ENCODE results near the gene UQCRC1.

UQCRC1 gene

DNA sequence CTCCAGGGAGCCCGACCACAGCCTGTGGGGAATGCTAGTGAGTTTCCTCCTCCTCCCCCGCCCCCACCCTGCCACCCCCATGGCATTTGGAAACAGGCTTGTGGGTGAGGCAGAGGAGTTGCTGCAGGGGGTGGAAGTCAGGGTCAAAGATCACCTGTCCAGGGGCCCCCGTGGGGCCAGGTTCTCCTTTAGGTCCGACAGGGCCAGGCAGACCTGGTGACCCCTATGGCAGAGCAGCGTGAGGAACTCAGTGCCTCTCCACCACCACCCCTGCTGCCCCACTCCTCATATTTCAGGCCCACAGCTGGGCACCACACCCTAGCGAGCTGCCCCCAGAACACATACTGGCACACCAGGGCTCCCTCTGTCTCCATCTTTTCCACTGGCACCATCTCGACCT lies 36.9 kb downstream of the UQCRC1 start:
- no peak for DNase-seq (ENCODE audit: low read depth)

DNA sequence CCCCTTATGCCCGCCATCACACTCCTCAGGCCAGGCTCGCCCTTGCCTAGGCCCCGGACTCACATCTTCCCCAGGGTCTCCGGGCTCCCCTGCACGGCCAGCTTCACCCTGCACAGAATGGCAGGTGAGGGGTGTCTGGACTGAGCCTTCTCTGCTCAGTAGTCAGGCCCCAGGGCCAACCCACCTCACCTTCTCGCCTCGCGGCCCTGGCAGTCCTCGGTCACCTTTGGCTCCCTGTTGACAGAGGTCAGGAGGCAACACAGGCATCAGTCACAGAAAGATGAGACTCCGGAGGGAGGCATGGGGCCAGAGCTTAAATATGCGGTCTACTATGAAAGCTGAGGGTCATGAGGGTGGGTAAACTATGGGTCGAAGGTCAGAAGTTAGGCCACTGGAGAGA lies 37.5 kb downstream of the UQCRC1 start:
- DNase-seq (ENCODE audit: low read depth) = no peak

DNA sequence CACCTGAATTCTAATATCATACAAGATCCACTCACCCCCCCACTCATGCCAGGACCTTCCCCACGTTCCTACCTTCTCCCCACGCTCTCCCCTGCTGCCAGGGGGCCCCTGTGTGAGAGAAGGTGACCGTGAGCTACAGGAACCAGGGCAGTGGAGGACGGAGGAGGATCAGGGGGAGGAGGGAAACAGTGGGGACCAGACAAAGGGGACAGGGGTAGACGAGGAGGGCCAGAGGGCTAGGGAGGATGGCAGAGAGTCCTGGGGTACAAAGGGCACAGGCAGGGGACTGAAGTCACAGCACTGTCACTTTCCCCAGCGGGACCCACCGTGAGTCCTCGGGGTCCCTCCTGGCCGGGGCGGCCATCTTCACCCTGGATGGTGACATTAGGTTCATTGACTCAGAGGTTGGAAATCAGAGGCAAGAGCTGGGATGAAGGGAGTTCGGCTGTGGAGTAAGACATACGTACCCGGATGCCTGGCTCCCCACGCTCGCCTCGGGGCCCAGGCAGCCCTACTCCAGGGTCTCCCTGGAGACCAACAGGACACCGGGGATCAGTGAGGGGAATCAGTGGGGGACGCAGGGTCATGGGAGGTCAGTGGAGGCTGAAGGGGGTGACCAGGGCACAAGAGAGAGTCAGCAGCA lies 39.5 kb downstream of the UQCRC1 start:
- DNase-seq (ENCODE audit: low read depth) = no peak

DNA sequence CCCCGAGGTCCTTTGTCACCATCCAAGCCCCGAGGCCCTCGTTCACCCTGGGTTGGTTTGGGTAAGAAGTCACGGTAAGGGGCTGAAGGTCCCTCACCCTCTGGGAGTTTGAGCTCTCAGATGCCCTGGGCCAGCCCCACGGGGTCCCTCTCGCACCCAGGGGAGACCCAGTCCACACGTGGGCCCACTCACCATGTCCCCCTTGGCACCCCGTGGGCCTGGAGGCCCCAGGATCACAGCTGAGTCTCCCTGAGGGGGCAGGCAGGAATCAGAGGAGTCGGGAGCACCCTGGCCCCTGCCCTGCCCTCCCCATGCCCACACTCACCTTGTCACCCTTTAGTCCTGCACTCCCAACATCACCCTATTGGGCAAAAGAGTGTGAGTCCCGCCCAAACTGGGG lies 40.0 kb downstream of the UQCRC1 start:
- DNase-seq (ENCODE audit: low read depth) = no peak

DNA sequence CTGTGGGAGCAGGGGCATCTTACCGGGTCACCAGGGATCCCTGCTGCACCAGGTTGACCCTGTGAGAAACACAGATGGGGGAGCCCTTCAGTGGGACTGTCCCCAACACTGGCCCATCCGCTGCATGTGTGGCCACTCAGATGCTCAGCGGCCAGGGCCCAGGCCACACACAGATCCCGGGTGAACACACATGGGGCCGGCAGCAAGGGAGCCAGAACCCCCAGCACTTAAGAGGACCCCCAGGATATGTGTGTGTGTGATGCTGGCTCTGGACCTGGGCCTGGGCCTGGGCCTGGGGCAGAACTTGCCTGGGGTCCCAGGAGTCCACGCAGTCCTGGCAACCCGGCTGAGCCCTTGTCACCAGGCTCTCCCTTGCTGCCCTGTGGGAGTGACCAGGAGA lies 41.0 kb downstream of the UQCRC1 start:
- no peak for DNase-seq (ENCODE audit: low read depth)

DNA sequence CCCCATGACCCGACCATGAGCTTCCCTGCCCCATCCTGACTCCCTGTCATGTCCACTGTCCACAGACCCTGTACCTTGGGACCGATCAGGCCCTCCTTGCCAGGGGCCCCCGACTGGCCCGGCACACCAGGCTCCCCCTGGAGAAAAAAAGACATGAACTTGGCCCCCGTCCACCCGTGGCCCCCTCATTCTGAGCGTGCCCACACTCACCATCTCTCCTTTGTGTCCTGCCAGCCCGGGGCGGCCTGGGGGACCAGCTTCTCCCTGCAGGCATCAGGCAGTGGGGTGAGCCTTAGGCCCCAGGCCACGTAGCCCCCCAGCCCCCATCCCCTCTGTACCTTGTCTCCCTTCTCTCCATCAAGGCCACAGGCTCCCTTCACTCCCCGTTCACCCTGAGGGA lies 41.9 kb downstream of the UQCRC1 start:
- DNase-seq (ENCODE audit: low read depth) = no peak

DNA sequence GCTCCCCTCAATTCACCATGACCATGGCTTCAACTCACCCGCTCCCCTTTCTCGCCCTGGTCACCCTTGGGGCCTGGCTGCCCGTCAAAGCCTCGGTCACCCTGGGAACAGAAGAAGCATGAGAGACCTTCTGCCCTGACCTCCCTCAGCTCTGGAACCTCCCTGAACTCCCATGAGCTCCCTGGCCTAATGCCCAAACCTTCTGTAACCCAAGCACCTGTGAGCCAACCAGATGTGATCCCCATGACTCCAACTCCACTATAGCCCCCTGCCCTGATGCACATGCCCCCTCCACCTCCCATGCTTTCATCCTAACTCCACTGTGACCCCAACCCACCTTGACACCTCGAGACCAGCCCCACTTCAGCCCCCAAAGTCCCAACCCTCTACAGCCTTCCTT lies 42.4 kb downstream of the UQCRC1 start:
- no peak for DNase-seq (ENCODE audit: low read depth)

DNA sequence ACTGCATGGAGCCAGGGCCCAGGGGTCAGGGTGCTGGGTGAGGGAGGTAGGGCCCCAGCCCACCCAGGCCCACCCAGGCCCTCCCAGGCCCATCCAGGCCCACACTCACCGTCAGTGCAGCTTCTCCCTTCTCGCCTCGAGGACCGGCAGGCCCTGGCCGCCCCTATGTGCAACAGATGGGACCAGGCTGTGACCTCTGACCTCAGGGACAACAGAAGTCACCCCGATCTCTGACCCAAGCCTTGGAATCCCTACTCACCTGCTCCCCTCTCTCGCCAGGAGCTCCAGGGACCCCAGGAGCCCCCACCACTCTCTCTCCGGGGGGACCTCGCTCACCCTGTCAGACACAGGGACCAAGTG lies 43.1 kb downstream of the UQCRC1 start:
- DNase-seq (ENCODE audit: low read depth) = no peak

DNA sequence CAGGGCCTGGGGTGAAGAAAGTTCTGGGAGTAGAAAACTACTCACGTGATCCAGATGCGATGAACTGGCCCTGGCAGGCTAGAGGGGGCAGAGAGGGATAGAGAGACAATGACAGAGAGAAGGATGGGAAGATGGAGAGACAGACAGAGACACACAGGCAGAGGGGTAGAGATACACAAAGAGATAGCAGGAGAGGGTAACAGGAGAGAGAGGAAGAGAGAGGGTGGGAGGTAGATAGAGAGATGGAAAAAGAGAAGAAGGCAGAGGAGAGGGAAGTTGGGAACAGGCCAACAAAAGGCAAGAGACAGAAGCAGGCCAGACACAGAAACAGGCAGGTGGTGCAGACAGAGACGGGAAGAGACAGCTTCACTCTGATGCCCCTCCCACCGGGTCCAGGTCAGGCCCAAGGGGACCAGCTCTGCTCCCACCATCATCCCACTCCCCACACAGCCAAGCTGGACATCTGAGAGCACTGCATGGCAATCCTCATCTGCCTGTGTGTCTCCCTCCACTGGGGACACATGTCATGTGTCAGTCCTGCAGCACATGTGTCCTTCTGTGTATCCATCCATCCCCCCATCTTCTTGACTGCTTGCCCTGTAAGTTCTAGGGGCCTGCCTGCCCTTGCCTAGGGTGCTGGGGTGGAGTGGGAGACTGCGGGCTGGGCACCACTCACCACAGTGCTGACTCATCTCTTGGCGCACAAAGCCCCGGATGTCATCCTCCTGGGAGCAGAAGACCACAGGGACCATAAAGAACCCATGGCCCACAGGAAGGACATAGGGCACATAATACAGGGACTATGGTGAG lies 43.6 kb downstream of the UQCRC1 start:
- DNase-seq (ENCODE audit: low read depth) = no peak

DNA sequence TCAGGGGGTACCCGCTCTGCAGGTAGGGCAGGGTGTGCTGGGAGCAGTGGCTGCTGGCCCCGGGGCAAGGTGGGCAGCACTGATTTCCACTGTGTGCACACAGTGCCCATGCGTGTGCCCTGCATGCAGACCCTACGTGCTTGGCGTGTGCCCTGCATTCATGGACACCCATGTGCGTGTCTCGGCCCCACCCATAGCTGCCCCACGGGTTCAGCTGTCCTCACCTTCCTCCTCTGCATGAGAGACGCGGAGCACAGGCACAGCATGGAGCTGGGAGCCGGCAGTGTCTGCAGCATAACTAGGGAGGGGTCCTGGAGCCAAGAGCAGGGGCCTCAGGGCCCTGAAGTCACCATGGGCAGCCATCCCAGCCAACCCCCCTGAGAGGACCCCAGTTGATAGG lies 44.3 kb downstream of the UQCRC1 start:
- DNase-seq (ENCODE audit: low read depth) = no peak

DNA sequence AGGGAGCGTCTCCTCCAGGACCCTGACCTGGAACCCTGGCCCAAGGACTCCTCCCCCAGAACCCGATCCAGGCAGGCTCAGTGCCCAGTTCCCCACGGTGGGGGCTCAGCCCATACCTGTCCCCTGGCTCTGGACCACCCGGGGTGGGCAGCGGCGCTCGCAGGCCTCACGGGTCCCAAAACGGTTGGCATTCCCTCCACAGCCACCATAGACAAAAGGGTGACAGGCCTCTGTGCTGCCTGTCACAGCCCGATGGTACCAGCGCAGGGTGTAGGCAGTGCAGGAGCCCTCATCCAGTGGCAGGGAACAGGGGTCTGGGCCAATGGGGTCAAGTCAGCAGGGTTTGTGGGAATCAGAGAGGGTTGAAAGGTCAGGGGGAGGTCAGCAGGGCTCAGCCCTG lies 44.8 kb downstream of the UQCRC1 start:
- DNase-seq (ENCODE audit: low read depth) = no peak

DNA sequence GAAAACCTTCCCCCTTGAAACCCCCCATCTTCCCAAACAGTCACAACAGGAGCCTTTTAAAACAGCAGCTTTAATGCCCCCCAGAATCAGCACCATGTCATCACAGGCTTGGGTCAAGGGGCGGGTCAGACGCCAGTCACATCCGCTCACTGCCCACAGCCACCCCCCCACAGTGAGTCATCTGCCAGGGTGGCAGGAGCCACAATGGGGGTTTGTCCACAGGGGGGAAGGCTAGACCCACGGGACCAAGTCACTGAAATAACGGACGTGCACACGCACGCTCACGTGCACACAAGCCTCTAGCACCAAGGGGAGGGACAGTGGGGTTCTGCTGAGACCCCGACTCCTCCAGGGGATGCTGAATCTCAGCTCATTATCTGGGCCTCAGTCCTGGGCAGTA lies 45.4 kb downstream of the UQCRC1 start:
- DNase-seq (ENCODE audit: low read depth) = peak; percentile 50

DNA sequence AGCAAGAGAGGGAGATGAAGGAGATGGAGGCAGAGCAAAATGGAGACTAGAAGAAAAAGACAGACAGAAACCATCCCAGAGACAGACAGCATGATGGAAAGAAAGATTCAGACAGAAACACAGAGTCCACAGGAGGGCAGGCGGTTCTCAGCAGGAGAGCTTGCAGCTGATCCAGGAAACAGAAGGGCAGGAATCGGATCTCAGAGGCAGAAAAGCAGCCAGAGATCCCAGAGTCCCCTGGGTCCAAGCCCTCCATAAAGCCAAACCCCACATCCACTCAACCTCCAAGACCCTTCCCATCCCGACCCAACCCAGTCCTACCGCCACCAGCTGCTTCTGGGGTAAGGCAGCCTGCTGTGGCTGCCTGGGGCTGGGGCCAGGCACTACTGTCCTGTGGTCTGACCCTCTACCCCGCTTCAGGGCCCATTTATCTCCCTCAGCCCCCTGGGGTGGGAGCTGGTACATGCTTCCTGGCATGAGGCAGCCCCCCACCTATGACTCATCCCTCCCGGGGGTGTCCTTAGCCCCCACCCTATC lies 46.0 kb downstream of the UQCRC1 start, which contains the start of gene UCN2:
UCN2 (minus strand) TSS at position 400 of the 537 bp plus-strand sequence. CDS start 657 bp downstream, outside the sequence.
- DNase-seq (ENCODE audit: low read depth) = no peak

DNA sequence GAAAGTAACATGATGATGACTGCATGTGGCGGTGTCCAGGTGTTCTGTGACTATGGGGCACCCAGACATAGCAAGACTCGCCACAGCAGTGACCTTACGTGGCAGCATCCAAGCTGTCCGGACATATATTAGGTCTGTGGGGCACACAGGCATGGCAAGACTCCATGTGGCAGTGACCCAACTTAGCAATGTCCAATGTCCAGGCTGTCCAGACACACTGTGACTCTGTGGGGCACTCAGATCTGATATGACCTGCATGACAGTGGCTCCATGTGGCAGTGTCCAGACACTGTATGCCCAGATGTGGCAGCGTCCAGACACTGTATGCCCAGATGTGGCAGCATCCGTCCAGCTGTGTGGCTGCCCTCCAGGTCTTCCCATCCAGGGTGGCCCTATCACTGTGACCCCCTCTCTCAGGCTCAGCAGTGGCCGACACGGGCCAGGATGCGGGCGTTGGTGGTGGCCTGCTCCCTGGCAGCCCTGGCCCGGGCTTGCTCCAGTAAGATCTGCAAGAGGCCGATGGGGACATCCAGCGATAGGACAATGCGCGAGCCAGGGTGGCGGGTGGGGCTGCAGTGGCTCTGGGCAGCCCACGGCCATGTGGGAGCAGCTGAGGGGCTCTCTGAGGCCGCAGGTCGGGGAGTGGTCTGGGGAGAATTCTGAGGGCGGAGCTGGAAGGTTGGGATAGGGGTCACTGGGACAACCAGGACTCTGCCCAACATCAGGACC lies 46.9 kb downstream of the UQCRC1 start:
- DNase-seq (ENCODE audit: low read depth) = no peak

DNA sequence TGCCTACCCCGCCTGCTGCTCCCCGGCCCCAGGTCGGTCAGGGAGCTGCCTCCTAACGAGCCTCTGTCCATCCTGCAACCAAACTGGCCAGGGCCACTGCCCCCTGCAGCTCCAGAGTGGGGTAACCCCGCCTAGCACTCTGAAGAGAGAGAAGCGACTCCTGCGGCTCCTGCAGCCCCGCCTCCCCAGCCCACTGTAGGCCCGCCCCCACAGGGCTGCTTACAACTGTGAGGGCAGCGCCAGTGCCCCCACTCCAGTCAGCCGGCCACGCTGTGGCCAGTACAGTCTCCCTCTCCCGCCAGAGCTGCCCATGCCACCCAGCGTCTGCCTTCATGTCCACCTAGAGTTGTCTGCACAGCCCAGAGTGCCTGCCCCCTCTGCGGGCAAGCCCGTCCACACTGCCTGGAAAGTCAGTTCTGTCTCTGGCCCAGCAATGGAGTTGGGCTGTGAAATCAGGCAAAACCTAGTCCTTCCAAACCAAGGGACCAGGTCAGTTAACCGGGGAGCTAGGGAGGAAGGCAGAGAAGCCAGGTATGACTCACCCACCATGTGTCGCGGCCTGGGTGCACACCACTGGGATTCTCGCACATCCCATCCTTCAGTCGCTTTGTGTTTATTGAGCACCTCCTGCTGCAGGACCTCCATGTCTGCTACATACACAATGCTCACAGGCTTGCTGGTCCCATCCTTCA lies 48.3 kb downstream of the UQCRC1 start:
- no peak for DNase-seq (ENCODE audit: low read depth)

DNA sequence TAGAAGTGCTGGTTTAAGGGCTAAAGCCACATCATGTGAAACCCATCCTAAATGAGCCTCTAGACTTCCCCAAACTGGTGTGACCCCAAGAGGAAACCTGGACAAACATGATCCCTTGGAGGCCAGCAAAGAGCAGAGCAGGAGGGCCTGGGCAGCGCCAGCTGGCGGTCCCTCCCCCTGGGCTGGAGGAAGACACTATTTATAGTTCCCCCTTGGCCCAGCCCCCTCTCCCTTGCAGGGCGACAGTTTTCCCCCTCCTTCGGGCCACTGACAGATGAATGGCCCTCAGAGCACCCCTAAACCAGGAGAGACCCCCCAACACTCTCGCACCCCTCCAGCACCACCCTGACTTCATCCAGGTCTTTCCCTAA lies 48.8 kb downstream of the UQCRC1 start:
- DNase-seq (ENCODE audit: low read depth) = no peak

DNA sequence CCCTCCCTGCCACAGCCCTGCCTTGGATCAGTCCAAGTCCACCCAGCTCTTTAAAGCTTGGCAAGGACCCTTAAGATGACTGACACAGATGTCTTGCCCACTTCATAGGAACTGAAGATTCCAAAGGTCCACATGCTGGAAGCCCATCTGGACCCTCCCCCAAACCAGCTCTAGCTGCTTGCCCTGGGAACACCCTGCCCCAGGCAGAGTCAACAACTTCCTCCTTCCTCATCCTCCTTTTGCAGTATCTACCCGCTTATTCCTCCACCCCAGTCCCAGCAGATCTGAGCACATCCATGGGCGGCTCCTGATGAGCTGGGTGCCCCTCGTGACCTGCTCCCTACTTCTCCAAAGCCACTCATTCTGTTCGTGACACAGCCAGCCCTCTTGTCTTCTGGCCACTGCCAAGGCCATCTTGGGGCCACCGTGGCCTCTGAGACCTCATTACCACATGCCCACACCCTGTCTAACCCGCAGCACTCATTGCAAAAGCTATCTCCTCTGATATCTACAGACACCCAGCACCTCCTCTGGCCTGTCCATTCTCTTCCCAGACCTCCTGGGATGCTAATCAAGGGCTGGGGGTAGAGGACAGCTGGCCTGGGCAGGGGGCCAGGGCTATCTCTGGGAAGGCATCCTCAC lies 50.8 kb downstream of the UQCRC1 start:
- DNase-seq (ENCODE audit: low read depth) = no peak

DNA sequence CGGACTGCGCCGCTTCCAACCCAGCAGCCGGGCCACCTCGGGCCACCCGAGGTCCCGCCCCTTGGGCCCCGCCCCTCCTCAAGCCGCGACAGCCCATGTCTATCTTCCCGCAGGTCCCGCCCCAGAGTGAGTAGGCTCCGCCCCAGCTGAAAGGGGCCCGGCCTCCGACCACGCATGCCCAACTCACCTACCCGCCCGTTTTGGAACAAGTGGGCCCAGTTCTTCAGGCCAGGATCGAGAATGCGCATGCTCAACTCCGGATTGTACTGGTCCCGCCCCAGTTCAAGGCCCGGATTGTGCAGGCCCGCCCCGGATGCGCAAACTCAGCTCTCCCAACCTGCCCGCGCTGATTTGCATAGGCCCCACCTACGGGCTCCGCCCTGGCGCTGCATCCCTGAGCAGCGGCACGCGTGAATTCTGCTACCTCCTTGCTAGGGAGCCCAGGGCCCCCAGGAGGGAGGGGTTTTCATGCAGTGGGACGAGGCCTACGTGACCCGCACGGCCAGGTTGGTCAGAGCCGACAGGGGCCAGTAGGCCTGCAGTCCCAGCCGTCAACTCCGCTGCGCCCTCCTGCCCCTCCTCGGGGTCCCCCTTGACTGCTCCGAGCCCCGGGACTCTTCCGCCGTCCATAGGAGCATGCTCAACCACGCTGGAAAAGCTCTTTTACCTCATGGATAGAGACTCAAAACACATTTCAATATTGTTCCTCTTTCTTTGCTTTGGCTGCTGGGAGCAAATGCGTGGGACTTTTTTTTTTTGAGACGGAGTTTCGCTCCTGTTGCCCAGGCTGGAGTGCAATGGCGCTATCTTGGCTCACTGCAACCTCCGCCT lies 52.4 kb downstream of the UQCRC1 start, which contains the start of gene PFKFB4:
PFKFB4 (minus strand) TSS at position 8 of the 831 bp plus-strand sequence. CDS start 26 bp downstream, outside the sequence.
- DNase-seq (ENCODE audit: low read depth) = peak; percentile 99

DNA sequence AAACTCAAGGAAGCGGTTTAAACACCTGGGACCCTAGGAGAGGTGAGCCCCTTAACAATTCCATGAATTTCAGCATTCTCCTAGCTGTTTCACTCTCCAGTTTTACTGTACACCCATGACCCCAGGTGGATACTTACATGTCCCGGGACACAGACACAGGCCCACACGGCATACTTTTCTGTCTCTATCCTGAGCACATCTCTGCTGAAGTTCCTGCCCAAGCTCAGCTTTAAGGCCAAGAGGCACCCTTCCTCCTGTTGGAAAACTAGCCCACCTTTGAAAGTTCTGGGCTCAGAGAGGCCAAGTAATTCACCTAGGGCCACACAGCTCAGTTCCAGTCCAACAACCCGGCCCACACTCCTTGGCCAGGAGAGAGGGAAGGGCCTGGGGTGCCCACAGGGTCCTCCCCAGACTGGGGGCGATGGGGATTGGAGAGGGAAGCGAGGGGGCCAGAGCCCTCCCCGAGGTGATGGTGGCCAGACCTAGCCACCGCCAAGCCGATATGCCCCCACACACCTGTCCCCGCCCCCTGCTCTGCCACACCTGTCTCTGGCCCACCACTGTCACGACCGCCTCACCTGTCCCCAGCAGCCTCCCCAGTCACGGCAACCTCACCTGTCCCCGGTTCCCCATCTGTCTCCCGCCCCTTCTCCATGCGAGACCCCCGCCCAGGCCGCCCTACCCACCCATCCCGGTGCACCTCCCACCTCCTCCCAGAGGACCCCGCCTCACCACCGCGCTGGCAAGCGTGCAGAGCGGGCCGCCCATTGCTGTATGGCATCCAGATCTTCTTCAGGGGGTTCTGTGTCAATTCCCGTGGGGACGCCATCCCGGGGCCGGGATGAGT lies 53.3 kb downstream of the UQCRC1 start:
- DNase-seq (ENCODE audit: low read depth) = no peak
